A673 (cell line): ENCODE data around the gene CMIP. TPM values are rescaled to one million over a fixed set of nuclear protein-coding genes. Genes with fewer than 3 reads are reported as not detected.

Experiments used
- BruUV-seq: library from RNA; stranded (reverse); fragments of 400-500 nt; replicated peaks from 2 replicates; lab custom pipeline; 2021; lab: Mats Ljungman, UMichigan
- CTCF ChIA-PET: fragments of 300-600 bp; sonication (Branson Sonifier 250); formaldehyde crosslinking; loops from one replicate; lab custom pipeline; 2022; ENCODE audit warnings: antibody characterized with exemption; lab: Charles Lee
- POLR2A ChIA-PET: fragments of 300-600 bp; sonication (Branson Sonifier 250); formaldehyde crosslinking; loops from one replicate; lab custom pipeline; 2022; ENCODE audit warnings: antibody characterized with exemption; ENCODE audit not compliant: low non-redundant PET; lab: Charles Lee
- DNase-seq: peaks from one replicate; pipeline ENCODE4 v3.0.0-alpha.2; 2015; ENCODE audit warnings: low spot score
- H3K27ac ChIP-seq: fragments of 200-600 bp; sonication (generic); 2 replicates; pipeline ENCODE4 v1.5.1; 2016; ENCODE audit warnings: mixed run types, low read depth, mild to moderate bottlenecking, mixed read lengths, antibody characterized with exemption, low read length; ENCODE audit not compliant: poor library complexity, severe bottlenecking
- H3K27me3 ChIP-seq: fragments of 200-600 bp; sonication (generic); replicated peaks from 2 replicates; pipeline ENCODE4 v1.6.1; 2017; ENCODE audit warnings: mixed run types, low read depth, mild to moderate bottlenecking, mixed read lengths, antibody characterized with exemption, low read length; ENCODE audit not compliant: insufficient read depth, poor library complexity
- H3K36me3 ChIP-seq: fragments of 200-600 bp; sonication (generic); 2 replicates; pipeline ENCODE4 v1.6.1; 2016; ENCODE audit warnings: mixed run types, mild to moderate bottlenecking, mixed read lengths, antibody characterized with exemption, low read length; ENCODE audit not compliant: insufficient read depth, poor library complexity, severe bottlenecking
- H3K4me1 ChIP-seq: fragments of 200-600 bp; sonication (generic); 2 replicates; pipeline ENCODE4 v1.6.1; 2017; ENCODE audit warnings: mixed run types, mild to moderate bottlenecking, mixed read lengths, antibody characterized with exemption, low read length; ENCODE audit not compliant: insufficient read depth, poor library complexity, severe bottlenecking
- H3K4me3 ChIP-seq: fragments of 200-600 bp; sonication (generic); 2 replicates; pipeline ENCODE4 v1.5.1; 2016; ENCODE audit warnings: low read depth, mixed run types, mild to moderate bottlenecking, mixed read lengths, low read length; ENCODE audit not compliant: poor library complexity, severe bottlenecking
- H3K9me3 ChIP-seq: fragments of 200-600 bp; sonication (generic); 2 replicates; pipeline ENCODE4 v1.6.1; 2016; ENCODE audit warnings: mixed run types, low read depth, mild to moderate bottlenecking, mixed read lengths, antibody characterized with exemption, low read length; ENCODE audit not compliant: poor library complexity, severe bottlenecking
- EZH2 ChIP-seq: fragments of 200-600 bp; sonication (generic); IDR thresholded peaks from 2 replicates; pipeline ENCODE4 v1.6.1; 2017; ENCODE audit warnings: borderline replicate concordance, low read depth, mild to moderate bottlenecking, mixed read lengths, antibody characterized with exemption, low read length; ENCODE audit not compliant: poor library complexity, severe bottlenecking
- intact Hi-C: fragments of 100-400 bp; cut with micrococcal nuclease; formaldehyde crosslinking; loops from one replicate; pipeline ENCODE4 v1.10.0; 2022; ENCODE audit not compliant: unreplicated experiment
- total RNA-seq: library from RNA; stranded (reverse); gene quantifications from 2 replicates; pipeline ENCODE4 v1.2.3, GENCODE V29; 2021
- TF ChIP-seq, protein P1 (sequence below): fragments of 300-800, 200-600 bp; sonication (generic); conservative IDR thresholded peaks from 2 replicates; pipeline ENCODE4 v1.5.1; 2017; ENCODE audit warnings: low read depth, mild to moderate bottlenecking, antibody characterized with exemption, low read length, moderate library complexity, mixed read lengths

CMIP gene
- total RNA-seq, 1 experiment from 2014 or later = 25.5 TPM

DNA sequence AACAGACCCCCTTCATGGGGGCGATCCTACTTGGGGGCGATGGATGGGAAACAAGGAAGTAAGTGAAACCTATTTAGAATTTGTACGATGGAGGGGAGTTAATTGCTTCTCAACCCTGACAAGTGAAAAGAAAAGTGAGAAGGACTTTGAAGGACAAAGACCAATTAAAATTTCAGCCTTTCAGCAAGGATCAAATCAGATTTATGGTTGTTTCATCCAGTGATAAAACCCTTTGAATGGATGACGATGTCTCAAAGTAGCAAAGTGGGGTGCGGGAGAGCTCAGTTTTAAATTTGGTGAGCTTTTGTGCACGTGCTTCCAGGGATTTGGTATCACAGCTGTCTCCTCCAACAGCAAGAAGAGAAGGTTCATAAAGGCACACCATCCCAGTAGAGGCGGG is 51.7 kb downstream of the CMIP start:
- no TSS peak for BruUV-seq
- Histone ChIP-seq H3K9me3 (no peaks in the 10 kb centered on the region), H3K4me1 (peaks cover 36% of the 10 kb centered on the region), H3K27ac (no peak overlapping the region), H3K4me3 (no peak overlapping the region), H3K27me3 (no peaks in the 10 kb centered on the region), H3K36me3 (no peaks in the 10 kb centered on the region)
- ChIA-PET POLR2A (interaction anchor here (0.6 kb wide), 1 partner anchor 34 kb away, joined by 3 read pairs; no protein-coding TSS in a partner anchor), CTCF (no interaction called here)
- TF ChIP-seq EZH2 = no peak
- TF ChIP-seq, protein P1, sequence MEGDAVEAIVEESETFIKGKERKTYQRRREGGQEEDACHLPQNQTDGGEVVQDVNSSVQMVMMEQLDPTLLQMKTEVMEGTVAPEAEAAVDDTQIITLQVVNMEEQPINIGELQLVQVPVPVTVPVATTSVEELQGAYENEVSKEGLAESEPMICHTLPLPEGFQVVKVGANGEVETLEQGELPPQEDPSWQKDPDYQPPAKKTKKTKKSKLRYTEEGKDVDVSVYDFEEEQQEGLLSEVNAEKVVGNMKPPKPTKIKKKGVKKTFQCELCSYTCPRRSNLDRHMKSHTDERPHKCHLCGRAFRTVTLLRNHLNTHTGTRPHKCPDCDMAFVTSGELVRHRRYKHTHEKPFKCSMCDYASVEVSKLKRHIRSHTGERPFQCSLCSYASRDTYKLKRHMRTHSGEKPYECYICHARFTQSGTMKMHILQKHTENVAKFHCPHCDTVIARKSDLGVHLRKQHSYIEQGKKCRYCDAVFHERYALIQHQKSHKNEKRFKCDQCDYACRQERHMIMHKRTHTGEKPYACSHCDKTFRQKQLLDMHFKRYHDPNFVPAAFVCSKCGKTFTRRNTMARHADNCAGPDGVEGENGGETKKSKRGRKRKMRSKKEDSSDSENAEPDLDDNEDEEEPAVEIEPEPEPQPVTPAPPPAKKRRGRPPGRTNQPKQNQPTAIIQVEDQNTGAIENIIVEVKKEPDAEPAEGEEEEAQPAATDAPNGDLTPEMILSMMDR = no peak
- intact Hi-C loops = no loop called here
- no peak for DNase-seq

DNA sequence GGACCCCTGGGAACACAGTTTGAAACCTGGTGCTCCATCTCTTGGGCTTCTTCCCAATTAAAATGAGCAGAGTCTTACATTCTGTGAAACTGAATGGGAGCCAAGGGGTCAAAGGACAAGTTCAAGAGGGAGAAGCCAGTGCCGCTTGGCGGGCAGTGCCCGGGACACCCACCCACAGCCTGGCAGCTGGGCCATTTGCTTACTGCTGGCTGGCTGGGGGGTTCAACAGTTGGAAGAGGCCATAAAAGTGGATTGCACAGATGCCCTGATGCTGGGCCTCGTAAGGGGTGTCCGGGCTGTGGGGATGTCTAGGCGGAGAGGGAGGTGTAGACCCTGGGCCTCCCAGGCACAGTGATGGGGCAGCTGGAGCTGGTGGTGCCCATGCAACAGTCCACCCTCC is 52.1 kb downstream of the CMIP start:
- CTCF ChIA-PET = no interaction called here

DNA sequence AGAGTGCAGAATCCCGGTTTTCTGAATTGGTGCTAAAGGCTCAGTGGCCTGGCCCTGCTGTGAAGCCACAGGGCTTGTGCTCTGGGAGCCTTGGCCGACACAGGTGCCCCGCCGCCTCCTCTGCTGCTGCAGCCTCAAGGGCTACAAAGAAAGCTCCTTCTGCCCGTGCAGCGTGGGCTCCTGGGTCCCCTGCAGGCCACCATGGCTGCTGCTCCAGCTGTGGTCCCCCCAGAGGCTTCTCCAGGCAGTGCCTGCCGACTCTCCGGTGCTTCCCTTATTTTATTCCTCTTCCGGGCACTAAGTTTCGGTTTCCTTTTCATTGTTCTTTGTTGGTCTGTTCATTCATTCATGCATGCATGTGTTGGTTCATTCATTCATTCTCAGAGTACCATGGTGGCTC is 53.1 kb downstream of the CMIP start:
- no TSS peak for BruUV-seq
- ChIA-PET POLR2A (no interaction called here), CTCF (no interaction called here)
- H3K9me3 ChIP-seq = no peaks in the 10 kb centered on the region
- no peak overlapping the region for H3K4me3 ChIP-seq
- intact Hi-C loops = no loop called here
- no peak overlapping the region for H3K27ac ChIP-seq
- H3K27me3 ChIP-seq = no peaks in the 10 kb centered on the region
- no peaks in the 10 kb centered on the region for H3K36me3 ChIP-seq
- no peak for TF ChIP-seq EZH2
- TF ChIP-seq, protein P1 = no peak
- no peak for DNase-seq
- H3K4me1 ChIP-seq = peaks cover 23% of the 10 kb centered on the region

More for the DNA sequence above, 52.1 kb downstream of the CMIP start:
- H3K27me3 ChIP-seq = no peaks in the 10 kb centered on the region
- H3K4me3 ChIP-seq = no peak overlapping the region
- H3K36me3 ChIP-seq = no peaks in the 10 kb centered on the region
- no peak overlapping the region for H3K27ac ChIP-seq
- intact Hi-C loops = no loop called here
- H3K4me1 ChIP-seq = peaks cover 32% of the 10 kb centered on the region
- POLR2A ChIA-PET = no interaction called here
- no peak for TF ChIP-seq EZH2
- TF ChIP-seq, protein P1 = no peak
- no peaks in the 10 kb centered on the region for H3K9me3 ChIP-seq
- BruUV-seq = no TSS peak
- no peak for DNase-seq
